Transverse colon (tissue), 4 donors: ENCODE results near the gene B3GALNT2. TPM values are rescaled to one million over a fixed set of nuclear protein-coding genes. Genes with fewer than 3 reads are reported as not detected.

ENCODE experiments used
- DNase-seq: peaks from one replicate; pipeline ENCODE4 v3.0.0-alpha.2; 2019
- H3K27ac ChIP-seq, 4 donors: fragments of 200-600 bp; sonication (generic); 2 replicates each; pipeline ENCODE4 v1.5.1; 2016 to 2018; ENCODE audit warnings: inconsistent platforms in 4 of 4
- H3K27me3 ChIP-seq: fragments of 200-600 bp; sonication (generic); 2 replicates; pipeline ENCODE4 v1.5.1; 2017; ENCODE audit warnings: inconsistent platforms
- H3K36me3 ChIP-seq, 4 donors: fragments of 200-600 bp; sonication (generic); 2 replicates each; pipeline ENCODE4 v1.5.1; 2017 to 2019; ENCODE audit warnings: inconsistent platforms in 4 of 4
- H3K4me1 ChIP-seq, 4 donors: fragments of 200-600 bp; sonication (generic); 2 replicates each; pipeline ENCODE4 v1.5.1; 2017 to 2020; ENCODE audit warnings: inconsistent platforms in 4 of 4
- H3K4me3 ChIP-seq, 4 donors: fragments of 200-600 bp; sonication (generic); 1 replicate in 1 of 4; 2 replicates in 3 of 4; pipeline versions ENCODE4 v1.5.1 to v1.6.1; 2017 to 2019; ENCODE audit warnings: inconsistent platforms in 4 of 4
- H3K9me3 ChIP-seq, 2 donors: fragments of 200-600 bp; sonication (generic); 2 replicates each; pipeline ENCODE4 v1.5.1; 2017 to 2019; ENCODE audit warnings: inconsistent platforms in 2 of 2
- CTCF ChIP-seq, 5 experiments: fragments of 200-600 bp in 3 of 5; fragments of 450-650 bp in 2 of 5; sonication (generic) in 3 of 5; IDR thresholded peaks; 1 replicate in 2 of 5; 2 replicates in 3 of 5; pipeline ENCODE4 v1.5.1; 2016 to 2017; ENCODE audit warnings: antibody characterized with exemption in 5 of 5, inconsistent platforms in 3 of 5, mild to moderate bottlenecking in 2 of 5, moderate library complexity in 1 of 5
- EP300 ChIP-seq: sonication (generic); formaldehyde crosslinking; IDR thresholded peaks from one replicate; pipeline ENCODE4 v1.6.1; 2017; ENCODE audit warnings: antibody characterized with exemption, low read depth
- POLR2A ChIP-seq: fragments of 450-650 bp; IDR thresholded peaks from one replicate; pipeline ENCODE4 v1.6.1; 2016; ENCODE audit warnings: antibody characterized with exemption, mild to moderate bottlenecking, moderate library complexity
- POLR2AphosphoS5 ChIP-seq, 3 donors: sonication (generic); formaldehyde crosslinking; IDR thresholded peaks; one replicate each; pipeline ENCODE4 v1.6.1; 2016; ENCODE audit warnings: antibody characterized with exemption in 3 of 3
- WGBS, 2 donors: methylation state at CpG; one replicate each; pipeline ENCODE4 v1.1.5; 2018; ENCODE audit warnings: low coverage in 1 of 2; 5-methylcytosine and 5-hydroxymethylcytosine counted together
- in situ Hi-C, 4 donors: fragments of 200-750 bp; cut with MboI; loops; one replicate each; pipeline versions ENCODE4 v1.15.0 to v1.15.1; 2017; ENCODE audit warnings: low sequenced_read_pairs in 3 of 4, low pct_ligation_motif_present in 1 of 4, low pct_unique_long_range_greater_than_20kb in 1 of 4
- intact Hi-C: fragments of 100-400 bp; cut with DNase I; formaldehyde crosslinking; loops from one replicate; pipeline ENCODE4 v1.15.1; 2023; ENCODE audit warnings: low total_unique reads
- total RNA-seq, 4 donors: library from RNA; depleted of rRNA; stranded (reverse); fragments of >200 nt; gene quantifications; one replicate each; pipeline ENCODE4 v1.1.0, GENCODE V29; 2016

B3GALNT2 gene
- total RNA-seq, 4 donors from 2014 or later, result 21.4 to 42.2 (median 30.5) TPM

DNA sequence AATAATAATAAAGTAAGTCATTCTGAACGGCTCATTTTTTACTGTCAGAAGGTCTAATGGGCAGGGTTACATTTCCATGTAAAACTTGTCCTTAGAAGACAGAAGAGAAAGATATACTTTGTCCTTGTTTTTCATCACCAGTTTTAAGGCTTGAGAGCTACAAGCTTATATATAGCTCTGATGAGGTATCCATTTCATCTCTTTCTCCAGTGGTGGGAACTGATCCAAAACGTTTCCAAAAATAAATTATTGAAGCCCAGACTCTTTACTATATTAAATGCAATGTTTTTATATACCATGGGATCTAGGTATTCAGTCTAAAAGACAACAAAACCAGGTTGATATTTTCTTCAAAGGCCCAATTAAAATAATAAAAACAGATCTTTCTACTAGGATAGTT is 8.7 kb downstream of the B3GALNT2 start:
- H3K27me3 ChIP-seq, result no peaks in the 10 kb centered on the region
- no peak overlapping the region for H3K4me3 ChIP-seq
- H3K27ac ChIP-seq, result no peak overlapping the region
- 72 to 84% methylated on average over 2 of the region's 2 CpGs for WGBS, 2 donors
- peaks cover 0 to 2% (median 0%) of the 10 kb centered on the region in 4 donors for H3K4me1 ChIP-seq
- H3K36me3 ChIP-seq, result peaks cover 0 to 21% (median 9%) of the 10 kb centered on the region in 4 donors
- DNase-seq, result no peak
- in situ Hi-C loops, result no loop called here
- TF ChIP-seq POLR2A, result no peak
- no peak for TF ChIP-seq CTCF (IDR thresholded peaks at IDR 0.05)
- TF ChIP-seq EP300, result no peak
- TF ChIP-seq POLR2AphosphoS5 (IDR thresholded peaks at IDR 0.05), result no peak
- intact Hi-C loops, result no loop called here
- H3K9me3 ChIP-seq, result no peaks in the 10 kb centered on the region

DNA sequence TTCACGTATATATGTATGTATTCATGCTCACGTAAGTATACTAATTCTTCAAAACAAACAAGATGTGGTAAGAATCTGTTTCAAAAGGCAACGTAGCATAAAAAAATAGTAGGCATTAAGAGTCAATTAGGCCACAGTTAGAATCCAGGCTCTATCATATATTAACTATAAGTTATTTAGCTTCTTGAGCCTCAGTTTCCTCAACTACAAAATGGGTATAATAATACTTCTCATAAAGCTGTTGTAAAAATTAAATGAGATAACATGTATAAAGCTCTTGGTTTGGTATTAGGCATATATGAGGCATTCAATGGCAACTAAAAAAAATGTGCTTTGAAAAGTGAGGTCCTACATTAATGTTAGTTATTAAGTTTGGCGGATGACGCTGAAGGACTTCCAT is 9.2 kb downstream of the B3GALNT2 start:
- Histone ChIP-seq H3K27ac (no peak overlapping the region), H3K36me3 (peaks cover 0 to 21% (median 9%) of the 10 kb centered on the region in 4 donors), H3K4me1 (no peaks in the 10 kb centered on the region), H3K27me3 (no peaks in the 10 kb centered on the region), H3K4me3 (no peak overlapping the region), H3K9me3 (no peaks in the 10 kb centered on the region)
- intact Hi-C loops, result no loop called here
- 95 to 96% methylated on average over 5 of the region's 5 CpGs for WGBS, 2 donors
- in situ Hi-C loops, result no loop called here
- no peak for DNase-seq
- TF ChIP-seq EP300, result no peak
- TF ChIP-seq POLR2AphosphoS5 (IDR thresholded peaks at IDR 0.05), result no peak
- TF ChIP-seq CTCF (IDR thresholded peaks at IDR 0.05), result no peak
- TF ChIP-seq POLR2A, result no peak

DNA sequence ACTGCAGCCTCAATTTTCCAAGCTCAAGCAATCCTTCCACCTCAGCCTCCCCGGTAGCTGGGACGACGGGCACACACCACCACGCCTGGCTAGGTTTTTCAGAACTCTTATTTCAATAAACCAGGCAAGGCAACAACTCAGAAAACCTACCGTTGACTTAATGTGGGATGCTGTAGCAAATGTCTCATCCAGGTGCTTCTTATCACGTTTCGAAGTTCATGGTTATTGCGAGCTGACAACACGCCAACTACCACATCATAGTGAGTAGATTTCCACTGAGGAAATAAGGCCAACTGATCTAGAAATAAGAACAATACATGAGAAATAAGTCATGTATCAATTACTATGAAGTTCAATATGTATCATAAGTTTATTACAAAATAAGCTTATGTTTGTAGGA is 9.7 kb downstream of the B3GALNT2 start:
- 82 to 91% methylated on average over 9 of the region's 9 CpGs for WGBS, 2 donors
- TF ChIP-seq CTCF (IDR thresholded peaks at IDR 0.05) (no peak), POLR2A (no peak), POLR2AphosphoS5 (IDR thresholded peaks at IDR 0.05) (no peak), EP300 (no peak)
- no peaks in the 10 kb centered on the region for H3K27me3 ChIP-seq
- peaks cover 0 to 21% (median 9%) of the 10 kb centered on the region in 4 donors for H3K36me3 ChIP-seq
- H3K4me1 ChIP-seq, result no peaks in the 10 kb centered on the region
- H3K4me3 ChIP-seq, result no peak overlapping the region
- H3K27ac ChIP-seq, result no peak overlapping the region
- no peak for DNase-seq
- in situ Hi-C loops, result no loop called here
- no peaks in the 10 kb centered on the region for H3K9me3 ChIP-seq
- intact Hi-C loops, result no loop called here

DNA sequence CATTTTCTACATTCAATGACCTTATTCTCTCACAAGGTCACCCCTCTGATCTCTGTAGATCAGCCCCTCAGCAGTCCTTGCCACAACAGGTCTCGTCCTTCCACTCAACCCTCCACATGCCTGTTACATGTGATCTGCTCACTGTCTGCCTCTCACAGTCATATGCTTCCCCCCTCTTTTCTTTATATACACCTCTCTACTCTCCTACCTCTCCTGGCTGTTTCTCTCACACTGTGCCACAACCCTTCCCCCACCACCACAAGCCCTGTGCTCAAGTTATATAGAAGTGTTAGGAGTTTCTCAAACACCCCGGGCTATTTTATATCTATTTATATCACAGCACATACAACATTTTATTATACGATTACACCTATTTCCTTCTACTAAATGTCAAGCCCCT is 12.6 kb downstream of the B3GALNT2 start:
- Histone ChIP-seq H3K27me3 (no peaks in the 10 kb centered on the region), H3K36me3 (peaks cover 0 to 21% (median 9%) of the 10 kb centered on the region in 4 donors), H3K4me3 (no peak overlapping the region), H3K27ac (no peak overlapping the region), H3K4me1 (no peaks in the 10 kb centered on the region), H3K9me3 (no peaks in the 10 kb centered on the region)
- intact Hi-C loops (no loop called here), in situ Hi-C loops (no loop called here)
- no peak for DNase-seq
- TF ChIP-seq POLR2A, result no peak
- TF ChIP-seq CTCF (IDR thresholded peaks at IDR 0.05), result no peak
- TF ChIP-seq POLR2AphosphoS5 (IDR thresholded peaks at IDR 0.05), result no peak
- 69 to 80% methylated on average over 3 of the region's 3 CpGs for WGBS, 2 donors
